MCF 10A (cell line): Measurements from ENCODE around the gene ANKH. TPM values are rescaled to one million over a fixed set of nuclear protein-coding genes. Genes with fewer than 3 reads are reported as not detected.
A peak's percentile ranks its signal among the peaks of the same experiment; 100 is the strongest.

Experiments used
- BruUV-seq: library from RNA; stranded (reverse); fragments of 400-500 nt; replicated peaks from 2 replicates; lab custom pipeline; 2021; lab: Mats Ljungman, UMichigan
- CTCF ChIA-PET: fragments of 300-600 bp; sonication (Branson Sonifier 250); formaldehyde crosslinking; extraction: SDS; loops from one replicate; lab custom pipeline; 2021; ENCODE audit warnings: antibody characterized with exemption, inconsistent platforms; lab: Yijun Ruan, JAX
- POLR2A ChIA-PET: fragments of 300-600, 350-650 bp; sonication (Branson Sonifier 250); formaldehyde crosslinking; extraction: SDS; loops from one replicate; lab custom pipeline; 2020; ENCODE audit warnings: antibody characterized with exemption, inconsistent platforms; lab: Yijun Ruan, JAX
- DNase-seq: peaks from one replicate; pipeline ENCODE4 v3.0.0-alpha.2; 2018; ENCODE audit not compliant: unreplicated experiment
- H3K27ac Mint-ChIP-seq: one replicate; pipeline ENCODE4 v1.8.0; 2022; ENCODE audit warnings: mild to moderate bottlenecking, low read depth, mixed read lengths; ENCODE audit not compliant: unreplicated experiment
- H3K27me3 Mint-ChIP-seq: one replicate; pipeline ENCODE4 v1.8.0; 2022; ENCODE audit warnings: mixed read lengths; ENCODE audit not compliant: insufficient read depth, unreplicated experiment
- H3K36me3 Mint-ChIP-seq: one replicate; pipeline ENCODE4 v1.8.0; 2022; ENCODE audit warnings: mild to moderate bottlenecking, moderate library complexity, mixed read lengths; ENCODE audit not compliant: insufficient read depth, unreplicated experiment
- H3K4me1 Mint-ChIP-seq: one replicate; pipeline ENCODE4 v1.8.0; 2022; ENCODE audit warnings: mixed read lengths; ENCODE audit not compliant: insufficient read depth, unreplicated experiment
- H3K4me3 Mint-ChIP-seq: one replicate; pipeline ENCODE4 v1.8.0; 2022; ENCODE audit warnings: mild to moderate bottlenecking, moderate library complexity, mixed read lengths; ENCODE audit not compliant: unreplicated experiment
- H3K9me3 Mint-ChIP-seq: one replicate; pipeline ENCODE4 v1.8.0; 2022; ENCODE audit warnings: mixed read lengths; ENCODE audit not compliant: unreplicated experiment
- intact Hi-C: fragments of 100-400 bp; cut with micrococcal nuclease; formaldehyde crosslinking; loops from 2 replicates; pipeline ENCODE4 v1.14.1; 2022
- total RNA-seq: library from RNA; stranded (reverse); gene quantifications from 2 replicates; pipeline ENCODE4 v1.2.3, GENCODE V29; 2022
- TF ChIP-seq, protein P1 (sequence below): fragments of 200-600 bp; IDR thresholded peaks from one replicate; pipeline ENCODE4 v1.8.0; 2022; ENCODE audit warnings: antibody characterized with exemption, mild to moderate bottlenecking; ENCODE audit not compliant: unreplicated experiment

Gene ANKH
- total RNA-seq, 1 experiment from 2014 or later = 65.7 TPM

DNA sequence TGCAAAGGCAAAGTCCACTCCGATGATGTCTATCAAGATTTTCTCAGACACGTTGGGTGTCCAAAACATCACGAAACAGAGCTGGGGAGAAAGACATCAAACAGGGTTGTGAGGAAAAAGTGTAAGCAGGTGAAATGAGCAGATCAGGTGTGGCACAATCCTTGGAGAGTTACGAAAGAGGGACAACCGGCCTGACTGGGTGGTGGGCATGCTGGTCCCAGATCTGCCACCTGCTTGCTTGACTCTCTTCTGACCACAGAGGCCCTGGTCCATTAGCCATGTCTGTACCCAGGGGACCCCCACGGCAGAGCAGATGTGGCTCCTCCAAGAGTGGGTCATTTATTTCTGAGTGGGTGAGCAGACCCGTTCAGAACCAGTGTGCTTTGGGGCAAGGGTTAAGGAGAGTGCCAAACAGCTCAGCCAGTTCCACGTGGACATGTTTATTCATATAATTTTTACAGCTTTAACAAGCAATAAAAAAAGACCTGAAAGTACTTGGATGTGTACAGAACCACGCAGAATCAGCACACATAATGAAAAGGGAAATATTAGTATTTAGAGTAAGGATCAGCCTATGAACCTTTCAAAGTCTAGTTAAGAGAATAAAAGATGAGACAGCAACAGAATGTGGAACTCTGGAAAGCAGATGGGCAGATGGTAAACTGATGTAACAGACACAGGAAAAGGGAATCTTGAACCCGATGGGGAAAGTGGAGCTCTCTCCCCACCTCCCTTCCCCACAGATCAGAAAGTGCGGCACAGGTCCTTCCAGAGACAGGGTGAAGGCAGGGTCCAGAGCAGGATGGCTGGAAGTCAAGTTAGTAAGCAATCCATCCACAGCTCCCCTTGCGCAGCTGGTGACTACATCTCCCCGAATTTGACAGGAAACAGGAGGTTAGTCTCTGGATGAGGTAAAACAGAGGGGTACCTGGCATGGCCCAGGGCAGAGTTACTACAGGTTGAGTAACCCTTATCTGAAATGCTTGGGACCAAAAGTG lies 154.5 kb downstream of the ANKH start:
- Mint-ChIP-seq H3K27me3 (no peaks in the 10 kb centered on the region), H3K36me3 (peaks cover 47% of the 10 kb centered on the region), H3K9me3 (no peaks in the 10 kb centered on the region), H3K4me3 (no peak overlapping the region), H3K27ac (peak overlapping the region; percentile 47), H3K4me1 (peaks cover 5% of the 10 kb centered on the region)
- no peak for DNase-seq
- intact Hi-C loops = no loop called here
- TF ChIP-seq, protein P1, sequence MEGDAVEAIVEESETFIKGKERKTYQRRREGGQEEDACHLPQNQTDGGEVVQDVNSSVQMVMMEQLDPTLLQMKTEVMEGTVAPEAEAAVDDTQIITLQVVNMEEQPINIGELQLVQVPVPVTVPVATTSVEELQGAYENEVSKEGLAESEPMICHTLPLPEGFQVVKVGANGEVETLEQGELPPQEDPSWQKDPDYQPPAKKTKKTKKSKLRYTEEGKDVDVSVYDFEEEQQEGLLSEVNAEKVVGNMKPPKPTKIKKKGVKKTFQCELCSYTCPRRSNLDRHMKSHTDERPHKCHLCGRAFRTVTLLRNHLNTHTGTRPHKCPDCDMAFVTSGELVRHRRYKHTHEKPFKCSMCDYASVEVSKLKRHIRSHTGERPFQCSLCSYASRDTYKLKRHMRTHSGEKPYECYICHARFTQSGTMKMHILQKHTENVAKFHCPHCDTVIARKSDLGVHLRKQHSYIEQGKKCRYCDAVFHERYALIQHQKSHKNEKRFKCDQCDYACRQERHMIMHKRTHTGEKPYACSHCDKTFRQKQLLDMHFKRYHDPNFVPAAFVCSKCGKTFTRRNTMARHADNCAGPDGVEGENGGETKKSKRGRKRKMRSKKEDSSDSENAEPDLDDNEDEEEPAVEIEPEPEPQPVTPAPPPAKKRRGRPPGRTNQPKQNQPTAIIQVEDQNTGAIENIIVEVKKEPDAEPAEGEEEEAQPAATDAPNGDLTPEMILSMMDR = no peak
- no TSS peak for BruUV-seq
- ChIA-PET POLR2A (interaction anchor here (1.6 kb wide), 1 partner anchor 31 kb away, joined by 7 read pairs; no protein-coding TSS in a partner anchor), CTCF (interaction anchor here (0.6 to 3.3 kb wide), 3 partner anchors 10 to 1886 kb away, joined by 3 to 14 read pairs (median 3); no protein-coding TSS in a partner anchor)

DNA sequence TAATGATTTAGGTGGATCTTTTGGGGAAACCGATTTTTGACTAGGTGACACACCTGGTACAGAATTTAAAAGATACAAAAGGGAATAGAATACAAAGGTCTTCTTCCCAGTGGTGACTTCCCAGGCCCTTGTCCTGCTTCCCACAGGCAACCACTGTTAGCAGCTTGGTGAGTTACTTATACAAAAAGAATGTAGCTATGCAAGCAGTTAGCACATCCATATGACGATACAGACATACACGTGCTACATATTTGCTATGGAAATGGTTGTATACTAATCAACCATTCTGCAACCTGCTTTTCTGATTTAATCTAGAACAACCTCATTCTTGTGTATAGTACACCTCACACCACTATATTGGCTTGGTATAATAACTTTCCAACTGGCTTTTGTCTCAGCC lies 156.1 kb downstream of the ANKH start:
- BruUV-seq = no TSS peak
- H3K27ac Mint-ChIP-seq = no peak overlapping the region
- H3K4me3 Mint-ChIP-seq = no peak overlapping the region
- POLR2A ChIA-PET = no interaction called here
- intact Hi-C loops = no loop called here
- CTCF ChIA-PET = interaction anchor here (0.7 to 4.8 kb wide), 5 partner anchors 9 to 561 kb away, joined by 3 to 26 read pairs (median 4); no protein-coding TSS in a partner anchor
- TF ChIP-seq, protein P1 = no peak
- peaks cover 62% of the 10 kb centered on the region for H3K36me3 Mint-ChIP-seq
- no peaks in the 10 kb centered on the region for H3K27me3 Mint-ChIP-seq
- DNase-seq = no peak
- H3K4me1 Mint-ChIP-seq = peaks cover 4% of the 10 kb centered on the region
- no peaks in the 10 kb centered on the region for H3K9me3 Mint-ChIP-seq

DNA sequence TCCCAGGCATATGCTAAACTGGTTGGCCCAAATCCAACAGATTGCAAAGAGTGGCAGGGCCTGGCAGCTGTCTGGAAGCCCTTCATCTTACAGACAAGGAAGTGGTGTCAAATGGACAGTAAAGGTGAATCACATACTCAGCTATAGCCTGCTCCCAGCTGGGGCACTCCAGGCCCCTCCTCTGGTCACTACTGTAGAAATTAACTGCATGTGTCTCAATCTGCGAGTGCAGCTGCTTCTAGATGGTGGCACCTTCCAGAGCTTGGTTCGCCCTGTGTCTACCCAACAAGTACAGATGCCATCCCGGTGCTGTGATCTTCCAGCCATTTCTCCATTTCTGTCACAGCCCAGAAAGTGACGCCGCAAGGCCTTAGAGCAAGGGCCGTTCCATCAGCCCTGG lies 156.9 kb downstream of the ANKH start:
- intact Hi-C loops = no loop called here
- no peaks in the 10 kb centered on the region for H3K9me3 Mint-ChIP-seq
- no peaks in the 10 kb centered on the region for H3K4me1 Mint-ChIP-seq
- H3K27ac Mint-ChIP-seq = no peak overlapping the region
- ChIA-PET CTCF (interaction anchor here (0.7 to 4.8 kb wide), 2 partner anchors 12 to 560 kb away, joined by 3 to 26 read pairs; no protein-coding TSS in a partner anchor), POLR2A (interaction anchor here (1.0 kb wide), 1 partner anchor 12 kb away, joined by 3 read pairs; no protein-coding TSS in a partner anchor)
- DNase-seq = peak; percentile 27
- H3K36me3 Mint-ChIP-seq = peaks cover 69% of the 10 kb centered on the region
- no TSS peak for BruUV-seq
- no peaks in the 10 kb centered on the region for H3K27me3 Mint-ChIP-seq
- no peak overlapping the region for H3K4me3 Mint-ChIP-seq
- TF ChIP-seq, protein P1 = no peak
